GM21737 (cell line): ENCODE results near the gene CRKL.
"Not testable (repeated sequence)": the region's sequence is repeated elsewhere in the genome, so short reads cannot be mapped to it uniquely, and the experiment has no call there.

Experiments
- ATAC-seq: cut with Tn5 transposase; IDR thresholded peaks from one replicate; pipeline ENCODE4 v1.9.1; 2021; ENCODE audit warnings: mild to moderate bottlenecking, moderate library complexity; ENCODE audit not compliant: unreplicated experiment

Gene CRKL

GRCh38 chr22:20916916-20917810, at the start of gene CRKL:
Gene CRKL (plus strand): TSS chr22:20917407. CDS start chr22:20917935, 528 bp downstream.
- peak; percentile 91 for ATAC-seq

GRCh38 chr22:20868025-20868962, 48.9 kb upstream of the CRKL start:
- ATAC-seq = no peak

GRCh38 chr22:20869234-20869633, 48.0 kb upstream of the CRKL start:
- ATAC-seq = no peak

- ATAC-seq = no peak
Observed at GRCh38 chr22:20873214-20873613, 44.0 kb upstream of the CRKL start.

- ATAC-seq = no peak
Observed at GRCh38 chr22:20875296-20875695, 41.9 kb upstream of the CRKL start.

- ATAC-seq = no peak
Observed at GRCh38 chr22:20877715-20878114, 39.5 kb upstream of the CRKL start.

GRCh38 chr22:20881231-20881630, 36.0 kb upstream of the CRKL start:
- no peak for ATAC-seq

GRCh38 chr22:20881869-20882815, 35.1 kb upstream of the CRKL start:
- no peak for ATAC-seq

- no peak for ATAC-seq
Observed at GRCh38 chr22:20882855-20883254, 34.4 kb upstream of the CRKL start.

GRCh38 chr22:20884454-20884853, 32.8 kb upstream of the CRKL start:
- no peak for ATAC-seq

GRCh38 chr22:20885017-20885556, 32.1 kb upstream of the CRKL start:
- ATAC-seq = no peak

GRCh38 chr22:20885557-20886323, 31.5 kb upstream of the CRKL start:
- no peak for ATAC-seq

- no peak for ATAC-seq
Observed at GRCh38 chr22:20887375-20887774, 29.8 kb upstream of the CRKL start.

GRCh38 chr22:20889025-20889704, 28.0 kb upstream of the CRKL start:
- no peak for ATAC-seq

GRCh38 chr22:20889904-20890540, 27.2 kb upstream of the CRKL start:
- ATAC-seq = no peak

- ATAC-seq = no peak
Observed at GRCh38 chr22:20890975-20891374, 26.2 kb upstream of the CRKL start.

GRCh38 chr22:20897737-20898136, 19.5 kb upstream of the CRKL start:
- not testable (repeated sequence) for ATAC-seq

- no peak for ATAC-seq
Observed at GRCh38 chr22:20899827-20900423, 17.3 kb upstream of the CRKL start.
